GM03348 (cell line): ENCODE results near the gene DNM3.

Source experiments
- DNase-seq: peaks from one replicate; pipeline ENCODE4 v3.0.0; 2012; ENCODE audit warnings: low spot score

DNM3 gene

DNA sequence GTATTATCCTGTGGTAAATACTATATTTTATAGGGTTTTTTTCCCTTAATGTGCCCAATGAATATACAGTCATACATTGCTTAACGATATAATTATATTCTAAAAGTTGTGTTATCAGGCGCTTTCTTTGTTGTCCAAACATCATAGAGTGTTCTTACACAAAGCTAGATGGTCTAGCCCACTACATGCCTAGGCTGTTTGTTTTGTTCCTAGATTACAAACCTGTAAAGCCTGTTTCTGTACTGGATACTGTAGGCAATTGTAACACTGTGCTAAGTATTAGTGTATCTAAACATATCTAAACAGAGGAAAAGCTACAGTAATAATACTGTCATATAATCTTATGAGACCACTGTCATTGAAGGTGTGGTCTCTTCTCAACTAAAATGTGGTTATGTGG, 336.6 kb downstream of the DNM3 start:
- DNase-seq = no peak

GRCh38 chr1:172178886-172179285, 337.6 kb downstream of the DNM3 start:
- no peak for DNase-seq

GRCh38 chr1:172179918-172180317, 338.6 kb downstream of the DNM3 start:
- DNase-seq = no peak

DNA sequence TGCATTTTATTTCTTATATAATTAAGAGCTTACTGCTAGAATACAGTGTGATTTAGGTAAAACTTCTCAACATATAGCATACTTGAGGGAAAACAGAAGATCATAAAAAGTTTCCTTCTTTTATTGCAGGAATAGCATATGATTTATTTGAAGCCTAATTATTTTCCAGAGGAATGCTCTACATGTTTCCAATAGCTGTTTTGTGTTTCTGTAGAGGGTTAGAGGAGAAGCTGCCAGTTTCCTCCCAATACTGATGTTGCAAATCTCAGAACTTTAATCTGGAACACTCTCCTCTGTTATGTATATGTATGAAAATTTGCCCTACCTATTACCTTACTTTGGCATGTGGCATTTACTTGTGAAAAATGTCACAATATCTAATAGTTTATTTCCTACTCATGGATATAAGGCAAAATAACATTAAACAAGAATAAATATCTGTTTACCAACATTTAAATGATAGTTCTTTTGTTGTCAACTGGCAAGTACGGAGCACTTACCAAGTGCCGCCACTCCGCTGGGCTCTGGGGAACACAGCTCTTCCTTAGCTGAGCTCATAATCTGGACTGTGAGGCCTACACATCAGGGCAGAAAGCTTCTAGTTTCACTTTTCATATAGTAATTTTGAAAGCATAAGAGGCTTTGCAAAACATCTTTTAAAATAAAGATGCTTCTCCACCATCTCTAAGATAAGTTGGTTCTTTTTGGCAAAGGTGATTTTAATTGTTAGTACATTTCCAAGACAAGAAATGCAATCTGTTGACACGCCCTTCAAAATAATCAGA, 339.4 kb downstream of the DNM3 start:
- DNase-seq = peak; percentile 17

DNA sequence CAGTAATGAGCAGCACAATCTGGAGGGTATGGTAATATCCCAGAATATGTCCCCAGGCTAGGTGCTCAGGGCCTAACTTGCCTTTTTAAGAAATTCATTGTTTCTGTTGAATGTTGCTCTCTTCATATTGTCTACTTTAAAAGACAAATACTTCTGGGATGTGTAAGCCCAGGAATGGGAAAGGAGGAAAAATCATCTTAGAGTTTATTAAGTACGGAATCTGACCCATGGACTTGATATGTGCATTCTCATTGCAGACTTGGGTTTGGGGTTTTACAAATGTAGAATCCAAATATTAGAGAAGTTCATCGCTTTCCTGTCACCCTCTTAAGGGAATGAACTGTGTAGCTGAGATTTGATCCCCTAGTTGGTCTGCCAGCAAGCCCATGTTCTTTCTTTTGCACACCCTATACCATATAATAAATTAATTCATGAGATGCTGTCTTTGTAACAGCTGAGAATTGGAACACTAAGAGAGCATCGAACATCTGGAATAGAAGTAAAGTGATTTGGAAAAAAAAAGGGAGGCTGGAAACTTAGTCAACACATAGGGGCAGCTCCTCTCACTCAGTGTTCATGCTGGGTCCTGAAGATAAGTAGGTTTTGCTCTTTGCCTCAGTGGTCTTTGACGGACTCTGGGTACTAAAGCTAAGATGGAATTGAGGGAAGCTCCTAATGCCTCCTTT, 343.4 kb downstream of the DNM3 start:
- DNase-seq = no peak

- DNase-seq = no peak
These were observed 343.9 kb downstream of the DNM3 start for GRCh38 chr1:172185211-172185610.

GRCh38 chr1:172185996-172186395, 344.7 kb downstream of the DNM3 start:
- no peak for DNase-seq

DNA sequence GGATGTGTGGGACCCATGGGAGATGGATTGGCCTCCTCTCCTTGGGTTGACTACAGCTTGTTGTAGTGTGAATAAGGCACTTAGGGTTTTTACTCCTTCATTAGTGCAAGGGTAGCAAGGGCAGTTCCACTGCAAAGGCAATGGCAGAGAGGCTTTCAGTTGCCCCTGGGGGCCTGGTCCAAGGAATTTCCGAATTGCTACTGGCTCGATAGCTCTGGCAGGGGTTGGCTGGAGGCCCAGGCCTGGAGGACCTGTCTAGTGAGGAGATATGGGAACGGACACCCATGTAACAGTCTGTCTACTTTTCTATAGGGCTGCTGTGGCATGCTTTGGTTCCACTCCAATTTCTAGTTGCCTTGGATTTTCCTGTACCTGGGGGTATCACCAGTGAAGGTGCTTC, 360.3 kb downstream of the DNM3 start:
- DNase-seq = no peak

DNA sequence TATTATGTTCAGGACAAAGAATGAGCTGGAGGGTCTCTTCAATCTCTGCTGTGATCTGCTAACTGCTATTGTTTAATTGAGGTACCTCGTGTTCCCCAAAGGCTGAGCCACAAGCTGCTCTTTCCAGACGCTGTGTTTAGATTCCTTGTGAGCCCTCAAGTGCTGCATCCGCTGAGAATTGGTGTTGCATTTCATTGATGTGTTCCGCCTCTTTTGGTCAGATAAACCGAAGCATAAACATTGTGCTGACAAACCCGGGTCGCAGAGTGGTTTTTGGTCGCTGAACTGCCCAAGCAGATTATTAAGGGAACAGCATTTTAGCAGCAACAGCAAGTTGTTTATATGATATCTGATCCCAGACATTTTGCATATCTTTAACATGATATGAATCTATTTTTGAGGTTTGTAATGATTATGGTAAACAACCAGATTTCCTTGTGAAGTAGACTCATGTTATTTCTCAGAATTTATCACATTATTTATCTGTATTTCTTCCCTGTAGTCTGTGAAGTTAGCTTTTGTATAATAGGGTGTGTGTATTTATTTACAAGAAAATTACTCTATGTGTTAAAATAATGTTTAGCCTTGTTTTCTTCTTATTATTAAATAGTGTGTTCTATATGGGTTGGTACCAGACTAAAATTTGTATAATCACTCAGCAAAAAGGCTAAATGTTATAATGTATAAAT, 362.0 kb downstream of the DNM3 start:
- no peak for DNase-seq

DNA sequence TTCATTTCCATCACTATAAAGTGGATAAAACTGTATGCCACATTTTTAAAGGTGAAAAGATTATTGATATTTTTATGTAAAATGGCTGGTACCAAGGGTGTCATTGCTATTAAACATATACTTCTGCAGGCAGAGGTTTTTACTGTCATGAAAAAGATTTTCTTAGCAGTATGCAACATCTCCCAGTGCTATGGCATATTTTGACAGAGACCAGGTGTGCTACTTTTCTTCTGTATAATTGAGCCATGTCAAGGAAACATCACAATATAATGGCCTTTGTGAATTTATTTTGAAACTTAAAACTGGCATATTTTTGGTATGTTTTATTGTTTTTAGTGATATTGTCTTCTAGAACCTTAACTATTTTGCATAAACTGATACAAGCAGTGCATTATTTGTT, 362.6 kb downstream of the DNM3 start:
- DNase-seq = no peak

DNA sequence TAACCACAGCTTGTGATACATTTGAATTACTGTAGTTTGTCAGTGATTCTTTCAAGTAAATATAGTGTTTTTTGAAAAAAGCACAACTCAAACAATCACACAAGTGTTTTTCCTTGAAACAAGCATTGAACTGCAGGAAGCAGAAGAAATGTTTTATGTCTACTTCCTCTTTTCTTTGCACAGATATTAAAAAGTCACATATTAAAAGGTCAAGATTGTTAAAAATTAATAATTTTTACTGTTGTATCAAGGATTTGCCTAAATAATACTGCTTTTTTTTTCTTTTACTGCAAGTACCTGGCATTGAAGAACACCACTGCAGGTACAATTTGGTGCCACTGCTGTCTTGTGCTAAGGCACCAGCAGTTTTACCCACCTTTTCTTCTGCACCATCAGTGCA, 365.0 kb downstream of the DNM3 start:
- DNase-seq = no peak

- no peak for DNase-seq
These were observed 367.3 kb downstream of the DNM3 start for GRCh38 chr1:172208635-172209034.

GRCh38 chr1:172211221-172211620, 369.9 kb downstream of the DNM3 start:
- DNase-seq = no peak

DNA sequence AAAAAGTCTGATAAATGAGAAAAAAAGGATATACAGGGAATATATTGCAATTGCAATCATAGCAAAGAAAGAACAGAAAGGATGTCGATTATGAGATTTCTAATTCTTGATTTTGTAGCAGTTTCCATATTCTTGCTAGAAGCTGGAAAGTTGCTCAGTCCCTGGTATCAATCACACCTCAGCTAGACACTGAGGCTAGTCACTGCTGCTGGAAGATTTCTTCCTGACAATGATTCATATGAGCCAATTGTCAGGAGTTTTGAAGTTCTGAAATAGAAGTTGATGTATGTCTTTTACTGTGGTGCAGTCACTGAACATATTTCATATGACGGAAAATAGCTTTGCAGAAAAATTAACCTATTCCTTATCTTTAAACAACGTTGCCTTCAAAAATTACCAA, 370.8 kb downstream of the DNM3 start:
- DNase-seq = no peak

DNA sequence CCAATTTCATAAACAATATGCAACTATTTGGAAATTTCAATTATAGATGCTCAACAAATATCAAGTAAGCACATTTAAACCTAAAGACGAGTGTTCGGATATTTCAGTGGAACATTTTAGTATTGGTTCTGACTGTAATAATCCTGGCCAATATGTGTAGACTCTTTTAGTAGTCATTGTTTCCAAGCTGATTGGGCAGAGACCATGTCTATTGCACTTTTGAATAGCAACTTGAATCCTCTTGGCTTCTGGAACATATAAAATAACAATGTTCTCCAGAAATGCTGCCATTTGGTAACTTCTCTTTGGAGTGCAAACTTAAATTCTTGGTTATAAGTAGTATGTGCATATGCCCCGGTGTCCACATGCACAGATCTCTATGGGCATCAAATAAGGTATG, 373.7 kb downstream of the DNM3 start:
- no peak for DNase-seq

GRCh38 chr1:172219966-172220365, 378.7 kb downstream of the DNM3 start:
- DNase-seq = no peak

DNA sequence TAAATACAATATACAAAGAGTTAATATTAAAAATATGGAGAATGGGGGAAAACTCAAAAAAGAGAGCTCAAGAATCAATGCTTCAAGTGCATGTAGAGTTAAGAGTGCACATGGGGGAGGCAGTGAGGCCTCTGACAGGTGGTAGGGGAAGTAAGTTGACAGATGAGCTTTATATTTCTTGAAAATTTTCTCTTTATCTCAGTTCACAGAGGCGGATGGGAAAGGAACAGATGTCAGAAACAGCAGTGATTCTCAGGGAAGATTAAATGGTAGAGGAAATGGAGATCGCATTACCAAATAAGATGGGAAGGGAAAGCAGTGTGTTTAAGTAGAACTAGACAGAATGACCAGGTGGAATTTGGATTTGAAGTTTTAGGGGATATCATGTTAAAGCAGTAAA, 379.1 kb downstream of the DNM3 start:
- no peak for DNase-seq

GRCh38 chr1:172221436-172221835, 380.1 kb downstream of the DNM3 start:
- no peak for DNase-seq

DNA sequence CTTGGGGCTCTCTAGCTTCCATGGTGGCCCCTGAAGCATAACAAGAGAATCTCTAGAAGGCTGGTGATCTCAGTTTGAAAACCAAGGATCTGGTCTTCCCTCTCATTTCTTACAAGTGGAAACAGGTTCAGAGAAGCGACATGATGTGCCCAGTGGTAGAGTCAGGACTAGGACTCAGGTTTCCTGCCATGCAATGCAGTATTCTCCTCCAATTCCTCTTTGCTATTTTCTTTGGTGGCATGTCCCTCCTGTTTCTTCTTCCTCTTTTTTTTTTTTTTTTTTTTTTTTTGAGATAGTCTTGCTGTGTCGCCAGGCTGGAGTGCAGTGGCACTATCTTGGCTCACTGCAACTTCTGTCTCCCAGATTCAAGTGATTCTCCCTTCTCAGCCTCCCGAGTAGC, 383.6 kb downstream of the DNM3 start:
- DNase-seq = no peak

DNA sequence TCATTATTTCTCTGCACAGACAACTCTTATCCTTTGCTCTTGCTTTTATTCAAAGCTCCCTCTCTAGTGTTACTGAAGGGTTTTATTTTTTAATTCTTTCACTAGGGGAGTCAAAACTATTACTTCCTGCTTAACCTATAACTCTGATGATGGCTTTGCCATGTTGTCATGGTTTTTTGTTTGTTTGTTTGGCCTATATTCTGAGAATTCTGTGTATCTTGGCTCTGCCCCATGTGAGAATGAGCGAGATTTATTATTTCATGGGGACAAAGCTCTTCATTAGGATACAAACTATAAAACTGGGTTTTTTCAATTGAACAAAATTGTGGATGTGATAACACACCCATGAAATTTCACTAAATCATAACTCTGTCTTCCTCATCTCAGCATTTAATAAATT, 388.6 kb downstream of the DNM3 start:
- no peak for DNase-seq

DNA sequence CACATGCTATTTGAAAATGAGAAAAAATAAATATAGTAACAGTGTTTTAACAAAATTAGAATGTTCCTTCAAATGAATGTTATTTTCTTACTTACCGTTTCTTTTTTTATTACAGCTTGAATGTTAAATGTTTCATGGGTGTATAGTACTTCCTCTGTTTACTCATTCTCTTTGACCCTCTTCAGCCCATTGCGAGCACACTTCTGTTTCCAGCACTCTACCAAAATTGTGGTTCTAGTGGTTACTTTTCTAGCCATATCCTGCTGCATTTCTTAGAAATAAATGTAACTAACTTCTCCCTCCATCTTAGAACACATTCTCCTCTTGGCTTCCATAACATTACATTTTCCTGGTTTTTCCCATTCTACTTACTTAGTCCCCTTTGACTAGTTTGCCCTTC, 389.2 kb downstream of the DNM3 start:
- DNase-seq = no peak

DNA sequence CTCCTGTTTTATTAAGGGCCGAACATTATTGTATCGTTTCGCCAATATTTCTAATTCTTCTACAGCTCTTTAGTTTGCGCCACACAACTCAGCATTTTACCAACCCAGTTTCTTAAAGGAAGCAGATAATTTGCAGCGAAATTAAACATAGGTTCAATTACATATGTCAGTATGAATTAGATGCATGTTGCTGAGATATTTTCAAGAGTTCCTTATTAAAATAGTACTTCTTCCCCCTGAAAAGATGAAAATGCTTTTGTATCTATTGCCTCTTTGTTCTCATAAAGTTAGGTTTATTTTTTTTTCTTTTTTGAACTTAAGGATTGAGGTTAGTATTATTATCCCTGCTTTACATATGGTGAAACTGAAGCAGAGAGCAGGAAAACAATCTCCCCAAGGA, 395.7 kb downstream of the DNM3 start:
- no peak for DNase-seq

DNA sequence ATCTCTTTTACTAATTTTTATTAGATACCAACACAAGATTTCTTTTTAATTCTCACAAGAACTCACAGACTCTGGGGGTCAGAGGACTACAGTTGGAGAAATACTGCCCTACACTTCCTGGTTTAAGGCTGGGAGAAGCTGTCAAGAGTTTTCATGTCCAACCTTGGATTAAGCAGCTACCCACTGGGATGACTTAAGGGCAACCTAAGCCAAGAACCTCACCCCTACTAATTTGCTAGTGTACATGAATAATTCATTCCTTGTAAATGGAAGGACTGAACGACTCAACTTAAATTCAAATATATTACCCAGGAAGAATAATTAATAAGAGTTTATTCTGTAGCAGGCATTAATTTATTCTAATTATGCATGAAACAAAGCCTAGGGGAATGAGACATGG, 396.9 kb downstream of the DNM3 start:
- DNase-seq = no peak
